AG10803 (cell line): Measurements from ENCODE around the gene CREBBP.

Experiments used
- DNase-seq: peaks from one replicate; pipeline ENCODE4 v3.0.0; 2010; ENCODE audit warnings: low read depth
- H3K4me3 ChIP-seq: 2 replicates; pipeline ENCODE4 v1.5.1; 2011; ENCODE audit warnings: mild to moderate bottlenecking, low read length, control low read depth
- CTCF ChIP-seq: conservative IDR thresholded peaks from 2 replicates; pipeline ENCODE4 v1.5.1; 2011; ENCODE audit warnings: mild to moderate bottlenecking, low read length, control low read depth, inconsistent platforms

The CREBBP gene

GRCh38 chr16:3701531-3701930 lies 179.0 kb downstream of the CREBBP start:
- H3K4me3 ChIP-seq, result no peak overlapping the region
- no peak for TF ChIP-seq CTCF
- no peak for DNase-seq

DNA sequence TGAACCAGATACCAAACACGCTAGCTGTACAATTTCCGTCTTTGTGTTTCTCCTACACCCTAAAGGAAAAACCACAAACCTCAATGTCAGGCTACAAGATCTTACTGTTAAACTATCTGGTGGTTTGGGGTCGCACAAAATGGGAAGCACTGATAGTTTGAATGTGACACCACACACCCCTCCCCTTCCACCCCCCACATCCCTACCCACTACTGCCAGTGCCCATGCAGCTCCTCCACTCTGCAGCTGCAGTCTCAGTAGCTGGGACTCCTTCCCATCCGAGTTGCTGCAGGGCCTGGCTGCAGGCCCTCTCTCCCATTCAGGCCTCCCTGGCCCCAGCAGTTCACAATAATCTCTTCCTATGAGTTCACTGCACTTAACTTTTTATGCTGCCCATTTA lies 181.6 kb downstream of the CREBBP start:
- DNase-seq, result no peak
- no peak for TF ChIP-seq CTCF

GRCh38 chr16:3696425-3697218 lies 183.9 kb downstream of the CREBBP start:
- peak; percentile 56 for DNase-seq
- no peak overlapping the region for H3K4me3 ChIP-seq
- no peak for TF ChIP-seq CTCF

More for the DNA sequence above, 181.6 kb downstream of the CREBBP start:
- no peak overlapping the region for H3K4me3 ChIP-seq

DNA sequence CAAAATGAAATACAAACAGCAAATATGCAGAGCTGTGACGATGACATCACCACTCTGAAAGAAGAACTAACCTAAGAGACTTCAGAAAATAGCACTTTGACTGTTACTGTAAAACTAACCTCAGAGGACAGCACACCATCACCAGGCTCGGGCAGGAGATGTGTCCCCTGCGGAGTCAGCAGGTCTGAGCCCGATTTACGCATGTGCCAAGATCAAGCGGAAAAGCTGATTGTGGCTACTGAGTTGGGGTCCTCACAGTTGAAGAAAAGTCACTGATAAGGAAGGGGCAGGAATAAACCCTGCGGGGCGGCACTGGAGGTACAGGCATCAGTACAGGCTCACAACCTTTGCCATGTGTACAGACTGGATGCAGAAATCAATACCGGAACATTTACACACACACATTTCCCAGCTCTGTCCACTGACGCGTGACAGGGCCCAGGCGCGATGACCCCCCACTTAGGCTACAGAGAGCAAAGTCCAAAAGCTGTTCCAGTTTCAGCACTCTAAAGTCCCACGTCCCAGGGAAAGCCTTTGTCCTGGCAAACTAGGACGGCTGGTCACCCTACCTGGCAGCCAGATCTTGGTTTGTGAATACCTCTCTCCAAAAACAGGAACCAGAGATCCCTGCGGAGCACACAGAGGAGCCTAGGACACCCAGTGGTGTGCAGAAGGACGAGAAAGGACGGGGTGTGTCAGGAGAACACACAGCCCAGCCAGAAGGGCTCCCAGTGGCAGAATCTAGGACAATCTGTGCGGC lies 184.7 kb downstream of the CREBBP start:
- no peak for TF ChIP-seq CTCF
- H3K4me3 ChIP-seq, result no peak overlapping the region
- no peak for DNase-seq

DNA sequence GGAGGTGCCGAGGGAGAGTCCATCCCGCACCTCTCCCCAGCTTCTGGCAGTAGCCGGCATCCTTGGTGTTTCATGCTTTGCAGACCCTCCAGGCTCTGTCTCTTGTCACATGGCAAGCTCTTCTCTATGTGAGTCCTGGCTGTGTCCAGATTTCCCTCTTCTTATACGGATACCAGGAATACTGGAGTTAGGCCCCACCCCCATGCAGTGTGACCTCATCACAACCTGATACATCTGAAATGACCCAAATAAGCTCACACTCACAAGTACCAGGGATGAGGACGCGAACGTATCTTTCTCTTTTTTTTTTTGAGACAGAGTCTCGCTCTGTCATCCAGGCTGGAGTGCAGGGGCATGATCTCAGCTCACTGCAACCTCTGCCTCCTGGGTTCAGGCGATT lies 186.5 kb downstream of the CREBBP start:
- TF ChIP-seq CTCF, result no peak
- no peak for DNase-seq
- H3K4me3 ChIP-seq, result no peak overlapping the region

DNA sequence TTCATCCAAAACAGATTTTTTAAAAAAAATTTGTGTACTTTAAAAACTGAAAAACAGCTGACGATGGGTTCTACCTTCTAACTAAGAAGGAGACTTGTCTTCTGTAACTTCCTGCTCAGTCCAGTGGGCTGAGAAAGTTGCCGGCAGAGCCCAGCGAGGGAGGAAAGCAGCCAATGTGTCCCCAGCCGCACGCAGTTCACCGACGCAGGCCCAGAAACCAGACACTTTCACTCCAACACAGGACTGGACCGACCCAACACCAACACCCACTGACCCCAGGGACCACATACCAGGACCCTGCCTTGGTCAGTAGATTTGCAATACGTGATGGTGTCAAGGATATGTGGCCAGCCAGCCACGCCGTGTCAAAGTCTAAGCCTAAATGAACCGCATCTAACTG lies 188.8 kb downstream of the CREBBP start:
- no peak overlapping the region for H3K4me3 ChIP-seq
- no peak for TF ChIP-seq CTCF
- peak; percentile 29 for DNase-seq
